ENCODE results near the gene ATP11A. TPM values are rescaled to one million over a fixed set of nuclear protein-coding genes. Genes with fewer than 3 reads are reported as not detected.
A peak's percentile ranks its signal among the peaks of the same experiment; 100 is the strongest.
"Not testable (repeated sequence)": the region's sequence is repeated elsewhere in the genome, so short reads cannot be mapped to it uniquely, and the experiment has no call there.

ATP11A gene
- total RNA-seq, 1 donor from 2014 or later, result 75.6 TPM

- ATAC-seq (peak; percentile 29), DNase-seq (ENCODE audit: low spot score) (peak; percentile 59)
- intact Hi-C loops (cut with DNase I), result no loop called here
Measured at GRCh38 chr13:112837371-112838037, 147.7 kb downstream of the ATP11A start.

GRCh38 chr13:112838038-112838841 is 148.4 kb downstream of the ATP11A start:
- DNase-seq (ENCODE audit: low spot score), result peak; percentile 54

GRCh38 chr13:112838842-112839117 is 148.9 kb downstream of the ATP11A start:
- DNase-seq (ENCODE audit: low spot score) (peak; percentile 23), ATAC-seq (no peak)
- intact Hi-C loops (cut with DNase I), result no loop called here

More at GRCh38 chr13:112838038-112838841, 148.4 kb downstream of the ATP11A start:
- no peak for ATAC-seq
- intact Hi-C loops (cut with DNase I), result no loop called here

- ATAC-seq (no peak), DNase-seq (ENCODE audit: low spot score) (peak; percentile 43)
- intact Hi-C loops (cut with DNase I), result no loop called here
Measured at GRCh38 chr13:112839356-112840105, 149.7 kb downstream of the ATP11A start.

- DNase-seq (ENCODE audit: low spot score) (peak; percentile 59), ATAC-seq (no peak)
- intact Hi-C loops (cut with DNase I), result no loop called here
Measured at GRCh38 chr13:112840472-112841302, 150.8 kb downstream of the ATP11A start.

GRCh38 chr13:112841303-112842015 is 151.6 kb downstream of the ATP11A start:
- DNase-seq (ENCODE audit: low spot score) (peak; percentile 58), ATAC-seq (peak; percentile 64)
- intact Hi-C loops (cut with DNase I), result not testable (repeated sequence)

GRCh38 chr13:112842343-112842856 is 152.6 kb downstream of the ATP11A start:
- peak; percentile 65 for DNase-seq (ENCODE audit: low spot score)
- intact Hi-C loops (cut with DNase I), result no loop called here
- ATAC-seq, result peak; percentile 84

GRCh38 chr13:112842931-112843391 is 153.1 kb downstream of the ATP11A start:
- intact Hi-C loops (cut with DNase I), result no loop called here
- ATAC-seq (peak; percentile 27), DNase-seq (ENCODE audit: low spot score) (peak; percentile 59)

- intact Hi-C loops (cut with DNase I), result no loop called here
- DNase-seq (ENCODE audit: low spot score), result peak; percentile 47
Measured at GRCh38 chr13:112843392-112844111, 153.7 kb downstream of the ATP11A start.

GRCh38 chr13:112844411-112844810 is 154.6 kb downstream of the ATP11A start:
- intact Hi-C loops (cut with DNase I), result no loop called here
- DNase-seq (ENCODE audit: low spot score) (no peak), ATAC-seq (no peak)

More at GRCh38 chr13:112843392-112844111, 153.7 kb downstream of the ATP11A start:
- peak; percentile 16 for ATAC-seq

GRCh38 chr13:112844879-112845278 is 155.0 kb downstream of the ATP11A start:
- ATAC-seq (no peak), DNase-seq (ENCODE audit: low spot score) (peak; percentile 45)
- intact Hi-C loops (cut with DNase I), result no loop called here

GRCh38 chr13:112845511-112846144 is 155.8 kb downstream of the ATP11A start:
- DNase-seq (ENCODE audit: low spot score) (peak; percentile 43), ATAC-seq (no peak)
- intact Hi-C loops (cut with DNase I), result no loop called here

- ATAC-seq, result no peak
- peak; percentile 40 for DNase-seq (ENCODE audit: low spot score)
- intact Hi-C loops (cut with DNase I), result no loop called here
Measured at GRCh38 chr13:112846411-112847115, 156.7 kb downstream of the ATP11A start.

- intact Hi-C loops (cut with DNase I), result no loop called here
- DNase-seq (ENCODE audit: low spot score) (no peak), ATAC-seq (no peak)
Measured at GRCh38 chr13:112849500-112849899, 159.7 kb downstream of the ATP11A start.

- no peak for ATAC-seq
- no peak for DNase-seq (ENCODE audit: low spot score)
- intact Hi-C loops (cut with DNase I), result no loop called here
Measured at GRCh38 chr13:112850273-112850672, 160.4 kb downstream of the ATP11A start.
